ENCODE results near the gene ITPA. TPM values are rescaled to one million over a fixed set of nuclear protein-coding genes. Genes with fewer than 3 reads are reported as not detected.

The ITPA gene
- total RNA-seq, 2 experiments from 2014 or later: 86.8 to 94.7 TPM

GRCh38 chr20:3255728-3256127, 46.4 kb downstream of the ITPA start:
- ChIA-PET POLR2A (no interaction called here), CTCF (interaction anchor here (0.6 kb wide), 1 partner anchor 165 kb away, joined by 3 read pairs; no protein-coding TSS in a partner anchor)

- POLR2A ChIA-PET: no interaction called here
- CTCF ChIA-PET: no interaction called here
These were observed 49.1 kb downstream of the ITPA start for GRCh38 chr20:3258429-3258828.

GRCh38 chr20:3262566-3262965, 53.3 kb downstream of the ITPA start:
- ChIA-PET POLR2A (no interaction called here), CTCF (no interaction called here)

DNA sequence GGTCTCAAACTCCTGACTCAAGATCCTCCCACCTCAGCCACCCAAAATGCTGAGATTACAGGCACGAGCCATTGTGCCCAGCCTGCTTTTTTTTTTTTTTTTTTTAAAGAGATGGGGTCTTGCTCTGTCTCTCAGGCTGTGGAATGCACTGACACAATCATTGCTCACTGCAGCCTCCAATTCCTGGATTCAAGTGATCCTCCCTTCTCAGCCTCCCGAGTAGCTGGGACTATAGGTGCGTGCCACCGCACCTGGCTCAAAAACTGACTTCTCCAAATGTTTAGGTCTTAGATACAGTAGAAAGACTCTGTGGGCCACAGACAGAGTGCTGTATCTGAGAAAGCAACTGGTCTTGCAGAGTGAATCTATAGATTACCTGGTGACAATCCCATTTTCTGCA, 60.8 kb downstream of the ITPA start:
- CTCF ChIA-PET: no interaction called here

GRCh38 chr20:3273371-3273770, 64.1 kb downstream of the ITPA start:
- CTCF ChIA-PET: no interaction called here
- POLR2A ChIA-PET: no interaction called here

More for the DNA sequence above, 60.8 kb downstream of the ITPA start:
- POLR2A ChIA-PET: no interaction called here

Other genes with a start within 250 kb of the ITPA start
- under 1 TPM; 0.75 to 0.99 TPM for gene GNRH2, start 165.9 kb upstream of the ITPA start, total RNA-seq
- 10 to 100 TPM; 90.2 to 90.7 TPM for gene MRPS26, start 163.4 kb upstream of the ITPA start, total RNA-seq
- under 1 TPM in 1 of 2 experiments, not detected in 1; 0.46 TPM for gene OXT, start 137.9 kb upstream of the ITPA start, total RNA-seq
- not detected for gene AVP, start 124.8 kb upstream of the ITPA start, total RNA-seq
- 10 to 100 TPM; 25.4 to 27.4 TPM for gene FASTKD5, start 49.6 kb upstream of the ITPA start, total RNA-seq
- 1 to 10 TPM; 4.8 TPM for gene UBOX5, start 49.6 kb upstream of the ITPA start, total RNA-seq
- gene LZTS3, start 35.9 kb upstream of the ITPA start, total RNA-seq: under 1 TPM; 0.89 to 0.96 TPM
- 10 to 100 TPM; 78.6 to 79.1 TPM for gene DDRGK1, start 4.8 kb upstream of the ITPA start, total RNA-seq
- gene SLC4A11, start 29.7 kb downstream of the ITPA start, total RNA-seq: 1 to 10 TPM; 3.9 to 4.0 TPM
- gene DNAAF9, start 198.2 kb downstream of the ITPA start, total RNA-seq: 1 to 10 TPM; 2.2 to 2.3 TPM

Measured in activated CD8-positive, alpha-beta memory T cell treated with anti-CD3 and anti-CD28 coated beads for 36 hours (primary cell).